Measurements from ENCODE around the gene ZNF609.

GRCh38 chr15:64524778-64525177, 64.4 kb downstream of the ZNF609 start:
- TF ChIP-seq POLR2A (IDR thresholded peaks at IDR 0.05) (no peak), CTCF (IDR thresholded peaks at IDR 0.05) (no peak)

Measured in lower leg skin (tissue), 3 donors.